ENCODE measurements around the gene MYO7A.

GRCh38 chr11:77136784-77137420, 8.9 kb downstream of the MYO7A start:
- TF ChIP-seq CTCF (IDR thresholded peaks at IDR 0.05) (no peak), POLR2A (IDR thresholded peaks at IDR 0.05; ENCODE audit: low read depth) (no peak)
